Medulla oblongata (tissue), 1 donor: Measurements from ENCODE around the gene HAPLN2.

Experiments used
- DNase-seq: peaks from one replicate; pipeline ENCODE4 v3.0.0-alpha.2; 2015; ENCODE audit errors: extremely low spot score

Gene HAPLN2

GRCh38 chr1:156662005-156662799, 43.0 kb downstream of the HAPLN2 start:
- DNase-seq: peak; percentile 93

- no peak for DNase-seq
Observed at GRCh38 chr1:156662800-156663055, 43.5 kb downstream of the HAPLN2 start.

GRCh38 chr1:156663178-156663577, 44.0 kb downstream of the HAPLN2 start:
- DNase-seq: no peak

GRCh38 chr1:156664046-156664766, 45.0 kb downstream of the HAPLN2 start:
- no peak for DNase-seq

- peak; percentile 55 for DNase-seq
Observed at GRCh38 chr1:156664767-156665411, 45.7 kb downstream of the HAPLN2 start.

- no peak for DNase-seq
Observed at GRCh38 chr1:156665539-156665938, 46.3 kb downstream of the HAPLN2 start.

- no peak for DNase-seq
Observed at GRCh38 chr1:156666862-156667609, 47.8 kb downstream of the HAPLN2 start.

GRCh38 chr1:156667610-156667967, 48.4 kb downstream of the HAPLN2 start:
- no peak for DNase-seq

- DNase-seq: no peak
Observed at GRCh38 chr1:156667968-156668709, 48.9 kb downstream of the HAPLN2 start.

GRCh38 chr1:156668801-156669637, 49.8 kb downstream of the HAPLN2 start:
- no peak for DNase-seq

- no peak for DNase-seq
Observed at GRCh38 chr1:156669794-156670193, 50.6 kb downstream of the HAPLN2 start.

GRCh38 chr1:156670359-156670758, 51.1 kb downstream of the HAPLN2 start:
- no peak for DNase-seq

- no peak for DNase-seq
Observed at GRCh38 chr1:156670791-156671190, 51.6 kb downstream of the HAPLN2 start.

GRCh38 chr1:156671804-156672203, 52.6 kb downstream of the HAPLN2 start:
- no peak for DNase-seq

- peak; percentile 68 for DNase-seq
Observed at GRCh38 chr1:156673387-156674121, 54.3 kb downstream of the HAPLN2 start.
